HL-60 (cell line): Measurements from ENCODE around the gene ANAPC10.

Experiments
- DNase-seq, 2 experiments: peaks; one replicate each; pipeline ENCODE4 v3.0.0-alpha.2; 2010 to 2020; ENCODE audit warnings: low read depth in 1 of 2, low spot score in 1 of 2
- H3K27ac ChIP-seq: fragments of 250-450 bp; sonication (Bioruptor Pico); replicated peaks from 2 replicates; pipeline ENCODE4 v1.5.1; 2020; ENCODE audit warnings: mild to moderate bottlenecking, moderate library complexity
- H3K27me3 ChIP-seq: fragments of 250-450 bp; sonication (Bioruptor Pico); 2 replicates; pipeline ENCODE4 v1.5.1; 2021; ENCODE audit warnings: mild to moderate bottlenecking, moderate library complexity; ENCODE audit not compliant: insufficient read depth, poor library complexity, severe bottlenecking
- H3K4me3 ChIP-seq: replicated peaks from 2 replicates; pipeline ENCODE4 v1.5.1; 2011; ENCODE audit warnings: mild to moderate bottlenecking, control low read depth, low read length; ENCODE audit not compliant: insufficient read depth
- GABPA ChIP-seq: IDR thresholded peaks from 2 replicates; pipeline ENCODE4 v1.6.1; 2012; ENCODE audit warnings: low read depth
- POLR2AphosphoS5 ChIP-seq: IDR thresholded peaks from 2 replicates; pipeline ENCODE4 v1.6.1; 2012; ENCODE audit warnings: low read depth
- SPI1 ChIP-seq: IDR thresholded peaks from 2 replicates; pipeline ENCODE4 v1.6.1; 2012; ENCODE audit warnings: low read depth, mild to moderate bottlenecking, borderline replicate concordance
- TF ChIP-seq, protein P1 (sequence below): IDR thresholded peaks from one replicate; pipeline ENCODE4 v1.5.1; 2011; ENCODE audit warnings: low read length, control low read depth, inconsistent platforms; ENCODE audit not compliant: insufficient read depth
- TF ChIP-seq, protein P2 (sequence below): IDR thresholded peaks from 2 replicates; pipeline ENCODE4 v1.6.1; 2012; ENCODE audit warnings: low read depth; ENCODE audit not compliant: insufficient replicate concordance

Gene ANAPC10

DNA sequence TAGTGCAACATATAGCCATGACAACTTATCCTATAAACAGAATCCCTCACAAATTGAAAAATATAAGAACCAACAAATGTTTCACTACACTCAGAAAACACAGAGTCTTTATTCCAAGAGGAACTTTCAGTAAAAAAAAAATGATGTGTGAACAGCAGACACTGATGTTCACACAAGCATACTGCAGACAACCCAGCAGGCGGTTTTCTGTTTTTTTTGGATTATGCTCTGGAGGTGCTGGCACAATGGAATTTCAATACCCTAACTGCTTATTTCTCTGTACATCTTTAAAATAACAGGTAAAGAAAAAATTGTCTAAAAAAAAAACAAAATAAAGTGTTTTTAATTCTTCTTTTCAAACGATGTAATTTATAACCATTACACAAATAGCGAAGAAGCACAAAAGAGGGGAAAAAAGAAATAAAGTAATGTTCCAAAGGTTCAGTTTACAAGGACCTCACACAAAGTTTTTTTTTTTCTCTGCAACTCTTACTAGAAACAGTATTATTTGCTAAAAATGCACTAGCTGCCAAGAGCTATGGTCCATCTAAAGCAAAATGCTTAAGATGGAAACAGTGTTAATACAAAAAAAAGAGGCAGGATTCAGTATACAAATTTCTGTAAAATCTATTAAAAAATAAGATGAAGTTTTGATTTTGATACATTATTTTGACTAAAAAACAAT is 55.3 kb downstream of the ANAPC10 start:
- H3K4me3 ChIP-seq = no peak overlapping the region
- no peak for DNase-seq
- H3K27me3 ChIP-seq = no peaks in the 10 kb centered on the region
- no peak overlapping the region for H3K27ac ChIP-seq
- TF ChIP-seq, protein P1, sequence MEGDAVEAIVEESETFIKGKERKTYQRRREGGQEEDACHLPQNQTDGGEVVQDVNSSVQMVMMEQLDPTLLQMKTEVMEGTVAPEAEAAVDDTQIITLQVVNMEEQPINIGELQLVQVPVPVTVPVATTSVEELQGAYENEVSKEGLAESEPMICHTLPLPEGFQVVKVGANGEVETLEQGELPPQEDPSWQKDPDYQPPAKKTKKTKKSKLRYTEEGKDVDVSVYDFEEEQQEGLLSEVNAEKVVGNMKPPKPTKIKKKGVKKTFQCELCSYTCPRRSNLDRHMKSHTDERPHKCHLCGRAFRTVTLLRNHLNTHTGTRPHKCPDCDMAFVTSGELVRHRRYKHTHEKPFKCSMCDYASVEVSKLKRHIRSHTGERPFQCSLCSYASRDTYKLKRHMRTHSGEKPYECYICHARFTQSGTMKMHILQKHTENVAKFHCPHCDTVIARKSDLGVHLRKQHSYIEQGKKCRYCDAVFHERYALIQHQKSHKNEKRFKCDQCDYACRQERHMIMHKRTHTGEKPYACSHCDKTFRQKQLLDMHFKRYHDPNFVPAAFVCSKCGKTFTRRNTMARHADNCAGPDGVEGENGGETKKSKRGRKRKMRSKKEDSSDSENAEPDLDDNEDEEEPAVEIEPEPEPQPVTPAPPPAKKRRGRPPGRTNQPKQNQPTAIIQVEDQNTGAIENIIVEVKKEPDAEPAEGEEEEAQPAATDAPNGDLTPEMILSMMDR = no peak
- TF ChIP-seq SPI1 = no peak
- TF ChIP-seq POLR2AphosphoS5 = no peak
- TF ChIP-seq GABPA = no peak

DNA sequence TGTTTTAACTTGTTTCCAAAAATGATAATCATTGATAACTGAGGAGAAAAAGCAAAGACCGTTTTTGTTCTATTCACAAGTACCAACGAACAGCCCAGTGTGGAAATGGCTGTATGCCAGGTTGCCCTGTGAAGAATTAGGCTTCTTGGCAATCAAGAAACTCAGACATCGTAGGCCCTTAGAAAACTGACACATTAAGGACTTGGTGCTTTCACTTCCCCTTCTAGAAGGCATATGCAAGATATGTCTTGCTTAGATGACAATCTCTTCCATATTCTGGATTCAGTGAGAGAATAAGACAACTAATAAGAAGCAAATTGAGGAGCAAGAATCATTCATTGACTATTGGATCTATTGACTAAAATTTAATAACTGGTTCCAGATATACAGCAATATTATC is 56.6 kb downstream of the ANAPC10 start:
- TF ChIP-seq GABPA (no peak), SPI1 (peak; percentile 64; the same call in 1 of the 2 replicates)
- peak in 1 of 2 experiments; percentile 23 for DNase-seq
- Histone ChIP-seq H3K27ac (no peak overlapping the region), H3K27me3 (no peaks in the 10 kb centered on the region), H3K4me3 (no peak overlapping the region)

DNA sequence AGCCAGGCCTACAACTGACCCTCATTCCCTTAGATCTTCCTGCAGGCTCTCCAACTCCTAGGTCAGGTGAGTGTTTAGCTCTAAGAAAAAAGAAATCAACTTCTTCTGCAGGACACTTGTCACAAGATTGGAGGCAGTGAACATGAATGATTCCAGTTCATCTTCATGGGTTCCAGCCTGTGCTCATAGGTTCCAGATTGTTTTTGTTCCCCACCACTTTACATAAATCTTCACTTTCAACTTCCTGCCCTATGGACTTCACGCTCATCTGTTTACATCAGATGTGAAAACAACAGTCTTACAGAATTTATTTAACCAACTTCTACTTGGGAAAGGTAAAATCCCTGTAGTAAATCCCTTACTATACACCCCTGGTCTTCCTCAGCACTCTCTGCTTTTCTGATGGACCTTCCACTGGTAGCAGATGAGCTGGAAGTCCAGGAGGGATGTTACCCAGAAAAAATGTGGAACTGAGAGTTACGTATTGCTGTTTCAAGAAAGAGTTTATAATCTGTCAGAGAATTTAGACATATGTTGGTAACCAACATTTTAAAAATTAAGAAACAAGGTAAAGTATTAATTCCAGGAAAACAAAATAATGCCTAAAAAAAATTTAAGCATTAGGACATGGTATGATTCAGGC is 62.4 kb downstream of the ANAPC10 start:
- Histone ChIP-seq H3K27me3 (no peaks in the 10 kb centered on the region), H3K27ac (no peak overlapping the region), H3K4me3 (no peak overlapping the region)
- TF ChIP-seq SPI1 = no peak
- TF ChIP-seq, protein P1 = no peak
- TF ChIP-seq, protein P2, sequence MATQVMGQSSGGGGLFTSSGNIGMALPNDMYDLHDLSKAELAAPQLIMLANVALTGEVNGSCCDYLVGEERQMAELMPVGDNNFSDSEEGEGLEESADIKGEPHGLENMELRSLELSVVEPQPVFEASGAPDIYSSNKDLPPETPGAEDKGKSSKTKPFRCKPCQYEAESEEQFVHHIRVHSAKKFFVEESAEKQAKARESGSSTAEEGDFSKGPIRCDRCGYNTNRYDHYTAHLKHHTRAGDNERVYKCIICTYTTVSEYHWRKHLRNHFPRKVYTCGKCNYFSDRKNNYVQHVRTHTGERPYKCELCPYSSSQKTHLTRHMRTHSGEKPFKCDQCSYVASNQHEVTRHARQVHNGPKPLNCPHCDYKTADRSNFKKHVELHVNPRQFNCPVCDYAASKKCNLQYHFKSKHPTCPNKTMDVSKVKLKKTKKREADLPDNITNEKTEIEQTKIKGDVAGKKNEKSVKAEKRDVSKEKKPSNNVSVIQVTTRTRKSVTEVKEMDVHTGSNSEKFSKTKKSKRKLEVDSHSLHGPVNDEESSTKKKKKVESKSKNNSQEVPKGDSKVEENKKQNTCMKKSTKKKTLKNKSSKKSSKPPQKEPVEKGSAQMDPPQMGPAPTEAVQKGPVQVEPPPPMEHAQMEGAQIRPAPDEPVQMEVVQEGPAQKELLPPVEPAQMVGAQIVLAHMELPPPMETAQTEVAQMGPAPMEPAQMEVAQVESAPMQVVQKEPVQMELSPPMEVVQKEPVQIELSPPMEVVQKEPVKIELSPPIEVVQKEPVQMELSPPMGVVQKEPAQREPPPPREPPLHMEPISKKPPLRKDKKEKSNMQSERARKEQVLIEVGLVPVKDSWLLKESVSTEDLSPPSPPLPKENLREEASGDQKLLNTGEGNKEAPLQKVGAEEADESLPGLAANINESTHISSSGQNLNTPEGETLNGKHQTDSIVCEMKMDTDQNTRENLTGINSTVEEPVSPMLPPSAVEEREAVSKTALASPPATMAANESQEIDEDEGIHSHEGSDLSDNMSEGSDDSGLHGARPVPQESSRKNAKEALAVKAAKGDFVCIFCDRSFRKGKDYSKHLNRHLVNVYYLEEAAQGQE = no peak
- TF ChIP-seq POLR2AphosphoS5 = no peak
- no peak for TF ChIP-seq GABPA
- no peak for DNase-seq

DNA sequence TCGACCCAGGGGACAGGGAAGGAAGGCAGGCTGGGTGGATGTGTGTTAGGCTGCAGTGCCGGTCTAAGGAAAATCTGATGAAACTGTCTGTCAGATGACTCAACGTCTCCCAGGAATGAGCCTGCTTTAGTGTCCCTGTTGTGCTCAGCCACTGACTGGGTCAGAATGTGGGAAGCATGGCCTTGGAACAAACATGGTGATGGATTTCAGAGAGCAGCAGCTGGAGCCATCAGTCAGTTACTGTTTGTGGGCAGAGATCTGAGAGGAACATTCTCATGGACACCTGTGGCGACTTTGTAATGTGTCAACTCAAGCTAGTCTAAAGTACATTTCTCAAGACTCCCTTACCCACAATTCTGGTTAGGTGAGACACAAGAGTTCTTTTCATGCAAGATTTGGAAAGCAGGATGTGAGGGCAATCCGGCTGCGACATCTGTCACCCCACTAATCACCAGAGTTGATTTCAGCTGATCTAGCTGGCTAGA is 63.2 kb downstream of the ANAPC10 start:
- Histone ChIP-seq H3K4me3 (no peak overlapping the region), H3K27me3 (no peaks in the 10 kb centered on the region), H3K27ac (no peak overlapping the region)
- DNase-seq = no peak
- no peak for TF ChIP-seq POLR2AphosphoS5
- TF ChIP-seq, protein P1 = no peak
- TF ChIP-seq, protein P2 = no peak
- TF ChIP-seq SPI1 = no peak
